Lung (tissue), 12 donors: ENCODE data around the gene SH3PXD2A. TPM values are rescaled to one million over a fixed set of nuclear protein-coding genes. Genes with fewer than 3 reads are reported as not detected.

ENCODE experiments used
- ATAC-seq: fragments of 200-7000 bp; cut with Tn5 transposase; one replicate; pipeline ENCODE4 v1.9.1; 2020; ENCODE audit warnings: moderate number of reproducible peaks; ENCODE audit not compliant: insufficient read depth, low FRiP score
- DNase-seq, 3 donors: peaks; one replicate each; pipeline ENCODE4 v3.0.0-alpha.2; 2013 to 2017
- H3K27ac ChIP-seq, 2 donors: one replicate each; pipeline ENCODE4 v1.5.1; 2013; ENCODE audit warnings: mild to moderate bottlenecking in 2 of 2, moderate library complexity in 2 of 2, control low read depth in 1 of 2, inconsistent platforms in 1 of 2, low read depth in 1 of 2, low read length in 1 of 2
- H3K27me3 ChIP-seq, 3 donors: one replicate each; pipeline ENCODE4 v1.5.1; 2013; ENCODE audit warnings: low read length in 2 of 3; ENCODE audit not compliant: control insufficient read depth in 3 of 3, insufficient read depth in 3 of 3
- H3K36me3 ChIP-seq, 4 donors: one replicate each; pipeline ENCODE4 v1.5.1; 2013; ENCODE audit warnings: low read length in 4 of 4, mild to moderate bottlenecking in 1 of 4, moderate library complexity in 1 of 4; ENCODE audit not compliant: control insufficient read depth in 4 of 4, insufficient read depth in 4 of 4
- H3K4me1 ChIP-seq, 5 donors: one replicate each; pipeline ENCODE4 v1.5.1; 2013; ENCODE audit warnings: low read length in 5 of 5, mild to moderate bottlenecking in 2 of 5, moderate library complexity in 1 of 5; ENCODE audit not compliant: control insufficient read depth in 5 of 5, insufficient read depth in 5 of 5
- H3K4me3 ChIP-seq: one replicate; pipeline ENCODE4 v1.5.1; 2013; ENCODE audit warnings: mild to moderate bottlenecking, control low read depth, moderate library complexity
- H3K9ac ChIP-seq, 2 donors: one replicate each; pipeline ENCODE4 v1.5.1; 2013; ENCODE audit warnings: low read length in 2 of 2, control low read depth in 1 of 2; ENCODE audit not compliant: insufficient read depth in 1 of 2
- H3K9me3 ChIP-seq, 4 donors: one replicate each; pipeline ENCODE4 v1.5.1; 2013; ENCODE audit warnings: low read length in 3 of 4, mild to moderate bottlenecking in 1 of 4, moderate library complexity in 1 of 4; ENCODE audit not compliant: control insufficient read depth in 4 of 4, insufficient read depth in 3 of 4
- WGBS, 2 donors: extraction: QIAGEN DNeasy Blood & Tissue Kit; methylation state at CpG; one replicate each; pipeline ENCODE4 v1.1.7; 2013; 5-methylcytosine and 5-hydroxymethylcytosine counted together
- polyA plus RNA-seq, 2 donors: library from polyadenylated mRNA; stranded (reverse); fragments of 200-250 nt; gene quantifications; one replicate each; pipeline ENCODE4 v1.2.1, GENCODE V29; 2013
- total RNA-seq, 2 donors: library from RNA; depleted of rRNA in 1 of 2; stranded (reverse); fragments of >200 nt in 1 of 2; gene quantifications; one replicate each; pipeline ENCODE4 v1.2.1, GENCODE V29; 2014 to 2021
- TF ChIP-seq, protein P1 (sequence below): IDR thresholded peaks from 2 replicates; pipeline ENCODE4 v1.5.1; 2012; ENCODE audit warnings: mild to moderate bottlenecking; ENCODE audit errors: control extremely low read depth, extremely low read depth
- donor health status: control.
- donor health status: control.
- donor health status: Bipolar disorder and iron deficiency.
- donor health status: healthy.
- donor health status: DM: yes; HTN: yes; CAD: no.

Gene SH3PXD2A
- total and polyA plus RNA-seq, 4 donors = 9.9 to 53.2 (median 29.2) TPM

- WGBS, 2 donors = 92 to 97% methylated on average over 2 of the region's 2 CpGs
- ATAC-seq (no peak), DNase-seq (no peak)
- Histone ChIP-seq H3K4me1 (peaks cover 6 to 39% (median 24%) of the 10 kb centered on the region in 5 donors), H3K27me3 (peaks cover 0 to 2% (median 0%) of the 10 kb centered on the region in 3 donors), H3K9ac (no peak overlapping the region), H3K4me3 (no peak overlapping the region), H3K36me3 (peaks cover 3 to 60% (median 53%) of the 10 kb centered on the region in 4 donors), H3K27ac (no peak overlapping the region), H3K9me3 (peaks cover 0 to 5% (median 0%) of the 10 kb centered on the region in 4 donors)
- TF ChIP-seq, protein P1, sequence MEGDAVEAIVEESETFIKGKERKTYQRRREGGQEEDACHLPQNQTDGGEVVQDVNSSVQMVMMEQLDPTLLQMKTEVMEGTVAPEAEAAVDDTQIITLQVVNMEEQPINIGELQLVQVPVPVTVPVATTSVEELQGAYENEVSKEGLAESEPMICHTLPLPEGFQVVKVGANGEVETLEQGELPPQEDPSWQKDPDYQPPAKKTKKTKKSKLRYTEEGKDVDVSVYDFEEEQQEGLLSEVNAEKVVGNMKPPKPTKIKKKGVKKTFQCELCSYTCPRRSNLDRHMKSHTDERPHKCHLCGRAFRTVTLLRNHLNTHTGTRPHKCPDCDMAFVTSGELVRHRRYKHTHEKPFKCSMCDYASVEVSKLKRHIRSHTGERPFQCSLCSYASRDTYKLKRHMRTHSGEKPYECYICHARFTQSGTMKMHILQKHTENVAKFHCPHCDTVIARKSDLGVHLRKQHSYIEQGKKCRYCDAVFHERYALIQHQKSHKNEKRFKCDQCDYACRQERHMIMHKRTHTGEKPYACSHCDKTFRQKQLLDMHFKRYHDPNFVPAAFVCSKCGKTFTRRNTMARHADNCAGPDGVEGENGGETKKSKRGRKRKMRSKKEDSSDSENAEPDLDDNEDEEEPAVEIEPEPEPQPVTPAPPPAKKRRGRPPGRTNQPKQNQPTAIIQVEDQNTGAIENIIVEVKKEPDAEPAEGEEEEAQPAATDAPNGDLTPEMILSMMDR = no peak
Measured at GRCh38 chr10:103613616-103614015, 241.8 kb downstream of the SH3PXD2A start.

- Histone ChIP-seq H3K4me3 (no peak overlapping the region), H3K9me3 (peaks cover 0 to 5% (median 0%) of the 10 kb centered on the region in 4 donors), H3K9ac (no peak overlapping the region), H3K27ac (no peak overlapping the region), H3K27me3 (peaks cover 0 to 2% (median 0%) of the 10 kb centered on the region in 3 donors), H3K4me1 (peaks cover 5 to 30% (median 15%) of the 10 kb centered on the region in 5 donors), H3K36me3 (peaks cover 3 to 56% (median 50%) of the 10 kb centered on the region in 4 donors)
- 88 to 95% methylated on average over 17 of the region's 17 CpGs for WGBS, 2 donors
- DNase-seq (no peak), ATAC-seq (no peak)
- TF ChIP-seq, protein P1 = no peak
Measured at GRCh38 chr10:103612462-103613365, 242.7 kb downstream of the SH3PXD2A start.

GRCh38 chr10:103610921-103611511, 244.4 kb downstream of the SH3PXD2A start:
- 73 to 84% methylated on average over 9 of the region's 9 CpGs for WGBS, 2 donors
- Histone ChIP-seq H3K4me3 (no peak overlapping the region), H3K4me1 (peaks cover 0 to 14% (median 7%) of the 10 kb centered on the region in 5 donors), H3K27me3 (peaks cover 0 to 2% (median 0%) of the 10 kb centered on the region in 3 donors), H3K9me3 (peaks cover 0 to 5% (median 0%) of the 10 kb centered on the region in 4 donors), H3K27ac (no peak overlapping the region), H3K9ac (no peak overlapping the region), H3K36me3 (peaks cover 3 to 53% (median 44%) of the 10 kb centered on the region in 4 donors)
- ATAC-seq (no peak), DNase-seq (no peak)
- TF ChIP-seq, protein P1 = no peak
